SKM-1 (cell line): ENCODE data around the gene BCAM.
"Not testable (repeated sequence)": the region's sequence is repeated elsewhere in the genome, so short reads cannot be mapped to it uniquely, and the experiment has no call there.

Experiments used
- DNase-seq: peaks from one replicate; lab custom pipeline; 2025; ENCODE audit not compliant: unreplicated experiment; lab: John Stamatoyannopoulos, UW

Gene BCAM

DNA sequence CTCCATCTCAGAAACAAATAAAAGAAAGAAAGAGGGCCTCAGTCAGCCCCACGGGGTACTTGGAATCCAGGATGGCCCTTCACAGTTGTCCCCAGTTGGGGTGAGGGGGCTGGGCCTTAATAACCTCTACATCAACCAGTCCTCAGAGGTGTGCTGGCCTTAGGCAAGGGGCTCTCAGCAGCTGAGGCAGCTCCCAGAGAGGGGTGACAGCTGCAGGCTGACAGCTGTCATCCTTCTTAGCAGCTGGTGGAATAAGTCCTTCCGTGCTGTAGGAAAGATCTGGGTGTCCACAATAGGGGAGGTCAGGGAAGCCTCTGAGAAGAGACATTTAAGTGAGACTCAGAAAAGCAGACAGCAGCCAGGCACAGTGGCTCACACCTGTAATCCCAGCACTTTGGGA, 7.4 kb downstream of the BCAM start:
- DNase-seq, result no peak

DNA sequence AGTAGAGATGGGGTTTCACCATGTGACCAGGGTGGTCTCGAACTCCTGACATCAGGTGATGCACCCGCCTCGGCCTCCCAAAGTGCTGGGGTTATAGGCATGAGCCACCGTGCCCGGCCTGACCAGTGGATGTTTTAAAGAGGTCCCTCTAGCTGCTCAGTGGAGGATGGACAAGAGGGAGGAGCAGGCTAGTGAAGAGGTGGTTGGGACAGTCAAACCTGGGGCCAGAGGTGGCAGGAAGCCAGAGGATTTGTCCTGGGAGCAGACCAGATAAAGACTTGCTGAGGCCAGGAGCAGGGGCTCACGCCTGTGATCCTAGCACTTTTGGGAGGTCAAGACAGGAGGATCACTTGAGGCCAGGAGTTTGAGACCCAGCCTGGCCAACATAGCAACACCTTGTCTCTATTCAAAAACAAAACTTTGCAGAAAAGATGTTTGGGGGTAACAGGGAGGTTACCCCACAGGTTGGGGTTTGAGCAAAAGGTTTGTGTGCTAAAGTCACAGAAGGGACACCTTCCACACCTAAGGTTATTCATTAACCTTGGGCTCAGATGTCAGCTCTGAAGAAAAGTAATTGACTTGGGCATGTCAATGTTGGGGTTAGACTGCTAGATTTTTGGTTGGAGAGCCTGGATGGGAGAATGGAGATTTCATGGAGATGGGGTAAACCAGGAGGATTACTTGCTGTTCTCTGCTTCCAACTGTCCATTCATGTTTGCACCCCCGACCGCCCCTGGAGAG, 9.0 kb downstream of the BCAM start:
- DNase-seq, result no peak

DNA sequence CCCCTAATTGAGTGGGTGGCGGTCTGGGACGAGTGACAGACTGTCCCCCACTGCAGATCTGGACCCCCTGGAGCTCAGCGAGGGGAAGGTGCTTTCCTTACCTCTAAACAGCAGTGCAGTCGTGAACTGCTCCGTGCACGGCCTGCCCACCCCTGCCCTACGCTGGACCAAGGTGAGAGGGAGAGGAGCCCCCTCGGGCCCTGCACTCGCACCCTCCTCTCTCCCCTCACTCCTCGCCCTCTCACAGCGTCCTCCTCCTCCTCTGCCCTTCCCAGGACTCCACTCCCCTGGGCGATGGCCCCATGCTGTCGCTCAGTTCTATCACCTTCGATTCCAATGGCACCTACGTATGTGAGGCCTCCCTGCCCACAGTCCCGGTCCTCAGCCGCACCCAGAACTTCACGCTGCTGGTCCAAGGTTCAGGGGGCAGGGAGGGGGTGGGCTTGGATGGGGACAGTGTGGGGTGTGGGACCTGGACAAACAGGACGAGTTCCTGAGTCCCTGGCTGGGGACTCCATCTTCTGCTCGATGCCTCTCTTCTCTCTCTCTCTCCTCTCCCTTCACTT, 9.6 kb downstream of the BCAM start:
- no peak for DNase-seq

DNA sequence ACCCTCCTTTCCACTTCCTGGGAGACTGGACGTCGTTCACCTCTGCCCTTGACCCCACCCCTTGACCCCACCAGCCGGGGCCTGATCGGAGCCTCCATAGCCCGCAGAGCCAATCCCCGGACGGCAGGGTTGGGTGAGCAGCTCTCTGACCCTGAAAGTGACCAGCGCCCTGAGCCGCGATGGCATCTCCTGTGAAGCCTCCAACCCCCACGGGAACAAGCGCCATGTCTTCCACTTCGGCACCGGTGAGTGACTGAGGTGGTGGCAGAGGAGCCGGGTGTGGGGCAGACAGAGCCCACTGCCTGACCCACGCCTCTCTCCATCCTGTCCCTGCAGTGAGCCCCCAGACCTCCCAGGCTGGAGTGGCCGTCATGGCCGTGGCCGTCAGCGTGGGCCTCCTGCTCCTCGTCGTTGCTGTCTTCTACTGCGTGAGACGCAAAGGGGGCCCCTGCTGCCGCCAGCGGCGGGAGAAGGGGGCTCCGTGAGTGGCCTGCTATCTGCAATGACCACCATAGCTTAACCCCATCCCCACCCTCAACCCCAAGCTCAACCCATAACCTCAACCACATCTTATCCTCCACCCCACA, 10.4 kb downstream of the BCAM start:
- no peak for DNase-seq

DNA sequence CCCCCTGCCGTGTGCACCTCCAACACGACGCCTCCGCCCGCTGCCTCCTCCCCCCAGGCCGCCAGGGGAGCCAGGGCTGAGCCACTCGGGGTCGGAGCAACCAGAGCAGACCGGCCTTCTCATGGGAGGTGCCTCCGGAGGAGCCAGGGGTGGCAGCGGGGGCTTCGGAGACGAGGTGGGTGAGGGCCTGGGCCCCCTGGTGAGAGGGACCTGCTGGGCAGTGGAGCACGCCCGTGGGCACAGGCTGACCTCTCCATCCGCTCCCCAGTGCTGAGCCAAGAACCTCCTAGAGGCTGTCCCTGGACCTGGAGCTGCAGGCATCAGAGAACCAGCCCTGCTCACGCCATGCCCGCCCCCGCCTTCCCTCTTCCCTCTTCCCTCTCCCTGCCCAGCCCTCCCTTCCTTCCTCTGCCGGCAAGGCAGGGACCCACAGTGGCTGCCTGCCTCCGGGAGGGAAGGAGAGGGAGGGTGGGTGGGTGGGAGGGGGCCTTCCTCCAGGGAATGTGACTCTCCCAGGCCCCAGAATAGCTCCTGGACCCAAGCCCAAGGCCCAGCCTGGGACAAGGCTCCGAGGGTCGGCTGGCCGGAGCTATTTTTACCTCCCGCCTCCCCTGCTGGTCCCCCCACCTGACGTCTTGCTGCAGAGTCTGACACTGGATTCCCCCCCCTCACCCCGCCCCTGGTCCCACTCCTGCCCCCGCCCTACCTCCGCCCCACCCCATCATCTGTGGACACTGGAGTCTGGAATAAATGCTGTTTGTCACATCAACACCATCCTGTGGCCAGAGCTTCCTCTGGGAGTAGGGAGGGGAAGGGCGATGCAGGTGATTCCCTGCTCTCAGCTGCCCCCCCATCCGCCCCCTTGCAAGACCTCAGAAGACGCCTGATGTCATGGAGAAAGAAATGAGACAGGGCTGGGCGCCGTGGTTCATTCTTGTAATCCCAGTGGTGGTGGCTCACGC, 12.0 kb downstream of the BCAM start:
- no peak for DNase-seq

DNA sequence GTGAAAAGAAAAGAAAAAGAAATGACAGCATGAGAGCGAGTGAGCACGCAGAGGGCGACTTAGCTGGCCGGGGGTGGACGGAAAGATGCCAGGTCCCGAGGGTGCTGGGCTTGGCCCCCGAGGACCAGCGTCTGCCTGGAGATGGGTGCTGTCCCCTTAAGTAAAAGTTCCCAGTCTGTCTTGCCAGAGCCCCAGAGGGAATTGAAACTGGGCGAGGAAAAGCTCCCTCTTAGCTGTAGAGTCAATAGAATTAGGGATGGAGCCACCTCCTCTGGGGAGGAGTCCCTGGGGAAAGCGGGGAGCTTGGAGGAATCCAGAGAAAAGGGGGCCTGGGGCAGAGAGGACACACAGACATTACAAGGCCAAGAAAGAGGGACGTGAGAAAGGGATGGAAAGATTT, 13.3 kb downstream of the BCAM start:
- DNase-seq, result no peak

DNA sequence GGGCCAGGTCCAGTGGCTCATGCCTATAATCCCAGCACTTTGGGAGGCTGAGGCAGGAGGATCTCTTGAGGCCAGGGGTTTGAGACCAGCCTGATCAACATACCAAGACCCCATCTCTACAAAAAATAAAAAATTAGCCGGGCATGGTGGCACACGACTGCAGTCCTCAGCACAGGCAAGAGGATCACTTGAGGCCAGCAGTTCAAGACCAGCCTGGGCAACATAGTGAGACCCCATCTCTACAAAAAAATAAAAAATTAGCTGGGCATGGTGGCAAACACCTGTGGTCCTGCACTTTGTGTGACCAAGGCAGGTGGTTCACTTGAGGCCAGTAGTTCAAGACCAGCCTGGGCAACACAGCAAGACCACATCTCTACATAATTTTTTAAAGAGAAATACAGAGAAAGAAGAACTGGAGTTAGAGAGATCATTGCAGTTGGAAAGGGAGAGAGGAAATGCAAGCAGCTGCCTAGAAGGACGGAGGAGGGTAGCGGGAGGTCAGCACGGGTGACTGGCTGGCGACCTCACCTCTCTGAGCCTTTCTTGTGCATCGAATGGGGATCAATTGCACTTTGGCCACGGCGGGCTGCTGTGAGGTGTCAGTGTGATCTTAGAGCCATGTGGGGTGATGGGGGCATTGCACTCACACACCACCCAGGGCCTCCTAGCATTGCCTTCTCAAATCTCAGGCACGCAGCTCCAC, 13.9 kb downstream of the BCAM start:
- DNase-seq, result no peak

DNA sequence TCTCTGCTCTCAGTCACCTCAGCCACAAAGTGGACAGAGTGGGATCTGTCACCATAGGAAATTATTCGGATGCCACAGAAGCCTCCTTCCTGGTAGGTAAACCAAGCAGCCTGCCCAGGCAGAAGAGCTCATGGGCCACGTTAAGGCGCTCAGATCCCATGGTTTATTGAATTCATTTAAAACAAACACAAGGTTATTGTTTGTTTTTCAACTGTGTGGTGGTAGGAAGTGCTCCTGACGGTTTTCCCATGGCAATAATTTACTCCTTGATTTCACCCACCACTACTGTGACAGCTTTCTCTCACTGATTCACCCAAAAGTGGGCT, 14.4 kb downstream of the BCAM start:
- no peak for DNase-seq

DNA sequence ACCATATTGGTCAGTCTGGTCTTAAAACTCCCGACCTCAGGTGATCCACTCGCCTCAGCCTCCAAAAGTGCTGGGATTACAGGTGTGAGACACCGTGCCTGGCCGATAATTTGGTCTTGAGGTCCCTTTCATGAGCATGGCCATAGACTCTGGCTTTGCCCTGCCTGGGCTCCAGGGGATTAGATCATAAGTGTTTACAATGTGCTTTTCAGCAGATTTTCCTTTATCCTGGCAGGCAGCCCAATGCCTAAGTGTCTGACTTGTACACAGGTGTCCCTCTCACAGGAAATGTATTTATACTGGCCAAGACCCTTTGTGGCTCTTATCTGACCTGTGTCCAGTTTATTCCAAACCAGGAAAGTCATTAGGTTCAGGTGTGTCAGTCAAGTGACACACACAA, 15.9 kb downstream of the BCAM start:
- DNase-seq, result no peak

DNA sequence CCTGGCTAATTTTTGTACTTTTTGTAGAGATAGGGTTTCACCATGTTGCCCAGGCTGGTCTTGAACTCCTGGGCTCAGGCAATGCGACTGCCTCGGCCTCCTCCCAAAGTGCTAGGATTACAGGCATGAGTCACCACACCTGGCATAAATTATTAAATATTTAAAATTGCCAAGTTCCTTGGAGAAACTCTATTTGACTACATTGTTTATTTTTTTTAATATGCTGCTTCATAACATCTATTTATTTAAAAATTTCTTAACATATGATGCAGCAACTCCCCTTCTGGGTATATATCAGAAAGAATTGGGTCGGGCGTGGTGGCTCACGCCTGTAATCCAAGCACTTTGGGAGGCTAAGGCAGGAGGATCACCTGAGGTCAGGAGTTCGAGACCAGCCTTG, 24.0 kb downstream of the BCAM start:
- not testable (repeated sequence) for DNase-seq

DNA sequence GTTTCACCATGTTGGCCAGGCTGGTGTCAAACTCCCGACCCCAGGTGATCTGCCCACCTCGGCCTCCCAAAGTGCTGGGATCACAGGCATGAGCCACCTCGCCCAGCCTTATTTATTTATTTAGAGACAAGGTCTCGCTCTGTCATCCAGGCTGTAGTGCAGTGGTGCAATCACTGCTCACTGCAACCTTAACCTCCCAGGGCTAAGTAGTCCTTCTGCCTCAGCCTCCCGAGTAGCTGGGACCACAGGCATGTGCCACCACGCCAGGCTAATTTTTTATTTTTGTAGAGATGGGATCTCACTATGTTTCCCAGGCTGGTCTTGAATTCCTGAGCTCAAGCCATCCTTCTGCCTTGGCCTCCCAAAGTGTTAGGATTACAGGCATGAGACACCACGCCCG, 25.5 kb downstream of the BCAM start:
- DNase-seq, result not testable (repeated sequence)

DNA sequence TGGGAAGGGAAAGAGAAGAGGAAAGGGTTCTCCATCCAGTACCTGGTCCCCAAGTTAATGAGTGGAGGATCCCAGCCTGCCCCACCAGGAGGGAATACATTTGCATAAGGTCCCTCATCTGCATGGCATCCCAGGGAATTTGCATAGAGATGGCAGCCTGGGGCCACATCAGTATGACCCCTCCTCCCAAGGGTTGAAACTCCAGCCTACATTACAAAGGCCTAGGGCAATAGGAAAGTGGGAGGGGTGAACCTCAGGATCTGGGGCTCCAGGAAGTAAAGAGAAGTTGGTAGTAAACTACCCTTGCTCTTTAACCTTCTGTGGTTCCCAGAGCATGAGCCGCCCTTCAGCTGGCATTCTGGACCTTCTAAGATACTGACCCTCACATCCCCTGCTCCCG, 30.4 kb downstream of the BCAM start:
- DNase-seq, result no peak

DNA sequence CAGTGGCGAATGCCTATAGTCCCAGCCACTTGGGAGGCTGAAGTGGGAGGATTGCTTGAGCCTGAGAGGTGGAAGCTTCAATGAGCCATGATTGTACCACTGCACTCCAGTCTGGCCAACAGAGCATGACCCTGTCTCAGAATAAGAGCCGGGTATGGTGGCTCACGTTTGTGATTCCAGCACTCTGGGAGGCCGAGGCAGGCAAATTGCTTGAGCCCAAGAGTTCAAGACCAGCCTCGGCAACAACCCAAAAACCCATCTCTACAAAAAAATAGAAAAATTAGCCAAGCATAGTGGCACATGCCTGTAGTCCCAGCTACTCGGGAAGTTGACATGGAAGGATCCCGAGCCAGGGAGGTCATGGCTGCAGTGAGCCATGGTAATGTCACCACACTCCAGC, 31.9 kb downstream of the BCAM start:
- no peak for DNase-seq

DNA sequence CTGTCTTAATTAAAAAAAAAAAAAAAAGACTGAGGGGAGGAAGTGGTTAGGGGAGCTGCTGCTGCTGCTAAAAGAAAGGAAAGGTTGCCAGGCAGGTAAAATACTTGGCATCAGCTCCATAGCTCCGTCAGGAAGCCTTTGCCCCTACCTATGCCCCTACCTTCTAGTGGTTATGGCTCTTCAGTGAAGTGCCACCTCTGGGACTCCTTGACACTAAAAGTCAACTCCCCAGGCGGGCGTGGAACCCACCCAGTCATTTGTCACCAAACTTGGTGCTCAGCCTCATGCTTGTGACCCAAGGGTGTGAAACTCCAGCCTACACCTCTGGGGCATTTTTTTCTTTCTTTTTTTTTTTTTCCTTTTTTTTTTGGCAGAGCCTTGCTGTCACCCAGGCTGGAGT, 32.3 kb downstream of the BCAM start:
- no peak for DNase-seq

DNA sequence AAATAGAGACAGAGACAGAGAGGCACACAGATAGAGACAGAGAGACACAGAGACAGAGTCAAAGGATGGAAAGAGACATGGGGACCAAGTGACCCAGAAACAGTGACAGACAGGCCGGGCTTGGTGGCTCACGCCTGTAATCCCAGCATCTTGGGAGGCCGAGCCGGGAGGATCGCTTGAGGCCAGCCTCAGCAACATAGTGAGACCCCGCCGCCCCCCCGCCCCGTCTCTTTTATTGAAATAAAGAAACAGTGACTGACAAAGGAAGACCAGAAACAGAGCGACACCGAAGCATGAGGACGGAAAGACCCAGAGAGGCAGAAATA, 36.3 kb downstream of the BCAM start:
- DNase-seq, result no peak

DNA sequence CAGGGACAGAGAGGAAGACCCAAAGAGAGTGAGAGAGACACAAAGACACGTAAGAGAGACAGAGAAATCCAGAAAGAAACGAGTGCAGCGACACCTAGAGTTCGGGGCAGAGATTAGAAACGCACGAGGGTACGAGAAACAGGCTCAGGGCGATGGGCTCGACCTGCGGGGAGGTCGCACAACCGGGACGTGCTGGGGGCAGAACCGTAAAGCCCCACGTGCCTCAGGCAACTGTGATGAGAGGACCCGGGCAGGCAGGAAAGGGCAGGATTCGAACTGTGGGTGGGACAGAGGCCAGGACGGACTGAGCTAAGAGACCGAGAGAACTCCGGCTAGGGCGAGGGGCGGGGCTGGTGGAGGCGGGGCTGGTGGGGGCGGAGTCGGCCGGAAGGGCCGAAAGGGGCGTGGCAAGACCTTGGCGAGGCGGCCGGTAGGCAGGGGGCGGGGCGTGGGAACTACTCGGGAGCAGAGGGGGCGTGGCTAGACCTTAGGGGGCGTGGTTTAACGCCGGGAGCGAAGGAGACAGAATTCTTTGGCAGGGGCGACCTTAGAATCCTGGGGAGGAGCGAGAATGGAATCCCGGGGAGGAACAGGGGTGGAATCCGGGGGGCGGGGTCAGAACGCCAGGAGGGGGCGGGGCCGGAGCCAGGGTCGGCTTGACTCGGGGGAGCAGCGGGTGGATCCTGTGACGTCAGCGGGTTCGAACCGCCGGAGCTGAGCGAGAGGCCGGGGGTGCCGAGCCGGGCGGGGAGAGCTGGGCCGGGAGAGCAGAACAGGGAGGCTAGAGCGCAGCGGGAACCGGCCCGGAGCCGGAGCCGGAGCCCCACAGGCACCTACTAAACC, 36.9 kb downstream of the BCAM start, which contains the start of gene NECTIN2:
Gene NECTIN2 (plus strand): TSS at position 686 of the 843 bp plus-strand sequence. CDS start 229 bp downstream, outside the sequence.
- DNase-seq, result peak; percentile 74

DNA sequence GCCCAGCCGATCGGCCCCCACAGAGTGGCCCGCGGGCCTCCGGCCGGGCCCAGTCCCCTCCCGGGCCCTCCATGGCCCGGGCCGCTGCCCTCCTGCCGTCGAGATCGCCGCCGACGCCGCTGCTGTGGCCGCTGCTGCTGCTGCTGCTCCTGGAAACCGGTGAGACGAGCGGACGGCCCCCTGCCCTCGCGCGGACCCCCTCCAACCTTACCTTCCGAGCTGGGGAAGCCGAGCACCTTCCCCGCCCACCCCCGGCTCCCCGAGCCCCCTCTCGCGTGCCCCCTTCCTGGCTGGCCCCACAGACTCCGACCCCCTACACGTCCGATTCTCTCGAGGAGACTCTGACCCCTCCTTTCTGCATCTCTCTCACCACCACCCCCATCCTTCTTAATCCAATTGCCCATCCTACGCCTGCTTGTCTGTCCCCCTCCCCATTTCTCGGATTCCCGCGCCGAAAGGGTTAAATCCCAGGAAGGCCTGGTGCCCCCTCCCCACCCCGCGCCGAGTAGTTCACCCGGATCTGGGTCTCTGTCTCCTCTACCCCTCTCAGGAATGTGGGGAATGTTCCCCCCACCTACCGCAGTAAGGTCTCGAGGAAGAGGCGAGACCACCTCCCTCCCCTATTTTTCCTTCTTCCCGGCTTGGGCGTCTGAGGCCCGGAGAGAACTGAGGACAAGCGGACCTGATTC, 37.7 kb downstream of the BCAM start:
- no peak for DNase-seq

DNA sequence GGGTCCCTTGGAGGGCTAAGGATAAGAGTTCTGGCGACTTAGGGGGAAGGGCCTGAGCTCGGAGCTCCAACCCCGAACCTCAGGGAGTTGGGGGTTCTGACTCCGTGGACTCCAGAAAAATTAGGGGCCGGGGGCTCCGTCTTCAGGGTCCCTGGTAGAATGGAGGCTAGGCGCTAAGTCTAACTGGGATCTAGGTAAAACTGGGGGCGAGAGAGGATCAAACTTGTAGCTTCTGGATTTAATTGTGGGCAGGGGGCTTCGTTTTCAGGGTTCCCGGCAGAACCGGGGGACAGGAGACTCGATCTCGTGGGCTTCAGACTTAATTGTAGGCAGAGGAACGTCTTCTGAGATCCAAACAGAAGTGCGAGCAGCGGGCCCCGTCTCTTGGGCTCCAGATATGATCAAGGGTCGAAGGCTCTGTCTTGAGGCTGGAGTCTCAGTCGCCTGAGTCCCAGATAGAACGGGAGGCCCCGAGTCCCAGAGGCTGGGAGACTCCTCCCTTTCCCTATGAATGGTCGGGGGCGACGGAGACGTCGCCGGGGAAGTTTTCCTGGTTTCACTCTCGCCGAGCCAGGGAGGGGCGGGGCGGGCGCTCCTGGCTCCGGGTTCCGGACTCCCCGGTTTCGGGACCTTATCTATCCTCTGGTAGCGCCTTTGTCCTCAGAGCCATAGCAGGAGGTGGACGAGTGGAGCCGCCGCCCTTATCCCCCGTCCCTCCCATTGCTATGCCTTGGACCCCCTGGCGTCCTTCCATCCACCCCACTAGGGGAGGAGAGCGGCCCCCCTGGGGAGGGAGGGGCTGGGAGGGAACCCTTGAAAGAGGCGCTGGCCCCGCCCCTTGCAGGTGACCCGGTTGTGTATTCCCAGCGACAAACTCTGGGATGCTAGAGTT, 38.5 kb downstream of the BCAM start:
- no peak for DNase-seq
